Measurements from ENCODE around the gene ARL4A.

DNA sequence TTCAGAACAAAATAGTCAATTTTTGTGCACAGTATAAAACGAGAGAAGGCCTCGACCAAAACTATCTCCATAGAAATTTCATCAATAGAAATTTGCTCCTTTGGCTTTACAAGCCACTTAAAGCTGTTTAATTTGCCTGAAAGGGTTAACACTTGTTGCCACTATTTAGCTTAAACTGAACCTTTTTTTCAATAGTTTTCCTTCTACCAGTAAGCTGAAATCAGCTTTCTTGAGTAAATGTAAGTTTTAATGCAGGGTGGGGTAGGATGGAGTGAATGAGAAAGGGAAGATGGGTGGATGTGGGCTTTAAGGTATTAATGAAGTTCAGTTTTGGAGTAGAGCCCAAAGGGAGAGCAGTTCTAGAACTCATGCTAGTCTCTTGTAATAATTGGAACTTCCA lies 39.5 kb downstream of the ARL4A start:
- TF ChIP-seq JUND (IDR thresholded peaks at IDR 0.05; ENCODE audit: low read depth, low read length) (no peak), SMC3 (IDR thresholded peaks at IDR 0.05; ENCODE audit: borderline replicate concordance, low read length) (no peak), CHD4 (IDR thresholded peaks at IDR 0.05) (no peak), RAD21 (IDR thresholded peaks at IDR 0.05; ENCODE audit: insufficient read depth, low read depth, low read length) (no peak), CREB1 (IDR thresholded peaks at IDR 0.05; ENCODE audit: low read depth) (no peak), FOS (IDR thresholded peaks at IDR 0.05; ENCODE audit: borderline replicate concordance, extremely low read depth, insufficient read length) (no peak), TCF7 (IDR thresholded peaks at IDR 0.05; ENCODE audit: borderline replicate concordance) (no peak), ESRRA (IDR thresholded peaks at IDR 0.05; ENCODE audit: low read length) (no peak), GABPA (IDR thresholded peaks at IDR 0.05; ENCODE audit: low read depth) (no peak), POLR2A (IDR thresholded peaks at IDR 0.05; ENCODE audit: low read depth, low read length) (no peak)
- TF ChIP-seq, protein P1, sequence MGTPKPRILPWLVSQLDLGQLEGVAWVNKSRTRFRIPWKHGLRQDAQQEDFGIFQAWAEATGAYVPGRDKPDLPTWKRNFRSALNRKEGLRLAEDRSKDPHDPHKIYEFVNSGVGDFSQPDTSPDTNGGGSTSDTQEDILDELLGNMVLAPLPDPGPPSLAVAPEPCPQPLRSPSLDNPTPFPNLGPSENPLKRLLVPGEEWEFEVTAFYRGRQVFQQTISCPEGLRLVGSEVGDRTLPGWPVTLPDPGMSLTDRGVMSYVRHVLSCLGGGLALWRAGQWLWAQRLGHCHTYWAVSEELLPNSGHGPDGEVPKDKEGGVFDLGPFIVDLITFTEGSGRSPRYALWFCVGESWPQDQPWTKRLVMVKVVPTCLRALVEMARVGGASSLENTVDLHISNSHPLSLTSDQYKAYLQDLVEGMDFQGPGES (IDR thresholded peaks at IDR 0.05): no peak
- TF ChIP-seq, protein P2, sequence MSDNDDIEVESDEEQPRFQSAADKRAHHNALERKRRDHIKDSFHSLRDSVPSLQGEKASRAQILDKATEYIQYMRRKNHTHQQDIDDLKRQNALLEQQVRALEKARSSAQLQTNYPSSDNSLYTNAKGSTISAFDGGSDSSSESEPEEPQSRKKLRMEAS (IDR thresholded peaks at IDR 0.05; ENCODE audit: low read depth, low read length): no peak
- TF ChIP-seq, protein P3, sequence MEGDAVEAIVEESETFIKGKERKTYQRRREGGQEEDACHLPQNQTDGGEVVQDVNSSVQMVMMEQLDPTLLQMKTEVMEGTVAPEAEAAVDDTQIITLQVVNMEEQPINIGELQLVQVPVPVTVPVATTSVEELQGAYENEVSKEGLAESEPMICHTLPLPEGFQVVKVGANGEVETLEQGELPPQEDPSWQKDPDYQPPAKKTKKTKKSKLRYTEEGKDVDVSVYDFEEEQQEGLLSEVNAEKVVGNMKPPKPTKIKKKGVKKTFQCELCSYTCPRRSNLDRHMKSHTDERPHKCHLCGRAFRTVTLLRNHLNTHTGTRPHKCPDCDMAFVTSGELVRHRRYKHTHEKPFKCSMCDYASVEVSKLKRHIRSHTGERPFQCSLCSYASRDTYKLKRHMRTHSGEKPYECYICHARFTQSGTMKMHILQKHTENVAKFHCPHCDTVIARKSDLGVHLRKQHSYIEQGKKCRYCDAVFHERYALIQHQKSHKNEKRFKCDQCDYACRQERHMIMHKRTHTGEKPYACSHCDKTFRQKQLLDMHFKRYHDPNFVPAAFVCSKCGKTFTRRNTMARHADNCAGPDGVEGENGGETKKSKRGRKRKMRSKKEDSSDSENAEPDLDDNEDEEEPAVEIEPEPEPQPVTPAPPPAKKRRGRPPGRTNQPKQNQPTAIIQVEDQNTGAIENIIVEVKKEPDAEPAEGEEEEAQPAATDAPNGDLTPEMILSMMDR (IDR thresholded peaks at IDR 0.05 in 2 of 3, conservative IDR thresholded peaks at IDR 0.05 in 1 of 3; ENCODE audit: control insufficient read depth in 2 of 3, extremely low read depth in 1 of 3, insufficient read depth in 1 of 3, low read depth in 3 of 3, low read length in 3 of 3): no peak
- TF ChIP-seq, protein P4, sequence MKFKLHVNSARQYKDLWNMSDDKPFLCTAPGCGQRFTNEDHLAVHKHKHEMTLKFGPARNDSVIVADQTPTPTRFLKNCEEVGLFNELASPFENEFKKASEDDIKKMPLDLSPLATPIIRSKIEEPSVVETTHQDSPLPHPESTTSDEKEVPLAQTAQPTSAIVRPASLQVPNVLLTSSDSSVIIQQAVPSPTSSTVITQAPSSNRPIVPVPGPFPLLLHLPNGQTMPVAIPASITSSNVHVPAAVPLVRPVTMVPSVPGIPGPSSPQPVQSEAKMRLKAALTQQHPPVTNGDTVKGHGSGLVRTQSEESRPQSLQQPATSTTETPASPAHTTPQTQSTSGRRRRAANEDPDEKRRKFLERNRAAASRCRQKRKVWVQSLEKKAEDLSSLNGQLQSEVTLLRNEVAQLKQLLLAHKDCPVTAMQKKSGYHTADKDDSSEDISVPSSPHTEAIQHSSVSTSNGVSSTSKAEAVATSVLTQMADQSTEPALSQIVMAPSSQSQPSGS (IDR thresholded peaks at IDR 0.05; ENCODE audit: low read length): no peak
